GM19351 (cell line): ENCODE results near the gene STX10.

Source experiments
- ATAC-seq: cut with Tn5 transposase; IDR thresholded peaks from one replicate; pipeline ENCODE4 v1.9.1; 2021; ENCODE audit warnings: mild to moderate bottlenecking, moderate library complexity; ENCODE audit not compliant: unreplicated experiment

STX10 gene

GRCh38 chr19:13101590-13102415 lies 48.4 kb downstream of the STX10 start:
- ATAC-seq = no peak

GRCh38 chr19:13100841-13101589 lies 49.2 kb downstream of the STX10 start:
- ATAC-seq = no peak

GRCh38 chr19:13100031-13100588 lies 50.1 kb downstream of the STX10 start:
- ATAC-seq = no peak

- ATAC-seq = no peak
Measured at GRCh38 chr19:13099073-13099999, 50.8 kb downstream of the STX10 start.

- ATAC-seq = no peak
Measured at GRCh38 chr19:13098277-13099072, 51.7 kb downstream of the STX10 start.

GRCh38 chr19:13097463-13098258 lies 52.5 kb downstream of the STX10 start:
- ATAC-seq = no peak

GRCh38 chr19:13097033-13097462 lies 53.1 kb downstream of the STX10 start:
- ATAC-seq = no peak

GRCh38 chr19:13095934-13096927 lies 53.9 kb downstream of the STX10 start:
- no peak for ATAC-seq

- no peak for ATAC-seq
Measured at GRCh38 chr19:13095393-13095784, 54.8 kb downstream of the STX10 start.

GRCh38 chr19:13094771-13095392 lies 55.3 kb downstream of the STX10 start:
- no peak for ATAC-seq

GRCh38 chr19:13094106-13094504 lies 56.1 kb downstream of the STX10 start:
- ATAC-seq = no peak
